ENCODE data around the gene ANGPTL2.

- no peak for TF ChIP-seq POLR2A (IDR thresholded peaks at IDR 0.05; ENCODE audit: low read depth, low read length)
- no peak for TF ChIP-seq SPI1 (IDR thresholded peaks at IDR 0.05; ENCODE audit: low read depth, low read length)
- TF ChIP-seq POLR2AphosphoS5 (IDR thresholded peaks at IDR 0.05; ENCODE audit: low read depth, low read length) = no peak
- TF ChIP-seq TAF1 (IDR thresholded peaks at IDR 0.05; ENCODE audit: low read depth, low read length) = no peak
- TF ChIP-seq PAX5 (IDR thresholded peaks at IDR 0.05; ENCODE audit: insufficient read depth, low read length, severe bottlenecking) = no peak
- no peak for TF ChIP-seq POU2F2 (IDR thresholded peaks at IDR 0.05; ENCODE audit: low read depth, low read length)
These were observed 38.1 kb downstream of the ANGPTL2 start for GRCh38 chr9:127084076-127085039.
